B cell (primary cell): ENCODE measurements around the gene GNG7. TPM values are rescaled to one million over a fixed set of nuclear protein-coding genes. Genes with fewer than 3 reads are reported as not detected.

Experiments
- ATAC-seq: fragments of 200-7000 bp; cut with Tn5 transposase; one replicate; pipeline ENCODE4 v1.10.0; 2021; ENCODE audit warnings: low read depth, mild to moderate bottlenecking, moderate number of reproducible peaks, moderate library complexity
- CTCF ChIA-PET: fragments of 350-600 bp; sonication (Branson Sonifier 250); formaldehyde crosslinking; loops from one replicate; lab custom pipeline; 2021; ENCODE audit warnings: antibody characterized with exemption, inconsistent platforms; lab: Charles Lee
- POLR2A ChIA-PET: fragments of 350-600 bp; sonication (Branson Sonifier 250); formaldehyde crosslinking; loops from one replicate; lab custom pipeline; 2021; ENCODE audit warnings: antibody characterized with exemption; lab: Charles Lee
- DNase-seq: peaks from one replicate; pipeline ENCODE4 v3.0.0; 2013
- H2AFZ ChIP-seq: 2 replicates; pipeline ENCODE4 v1.6.1; 2012; ENCODE audit warnings: mild to moderate bottlenecking, low read depth, low read length; ENCODE audit not compliant: insufficient read depth, poor library complexity, severe bottlenecking
- H3K27ac ChIP-seq, 2 donors: 1 replicate in 1 of 2; 2 replicates in 1 of 2; pipeline ENCODE4 v1.5.1; 2012 to 2013; ENCODE audit warnings: low read length in 2 of 2, mild to moderate bottlenecking in 2 of 2, moderate library complexity in 1 of 2
- H3K27me3 ChIP-seq, 4 experiments: fragments of 200-600 bp in 1 of 4; sonication (generic) in 1 of 4; replicated peaks in 1 of 4; 1 replicate in 2 of 4; 2 replicates in 2 of 4; pipeline versions ENCODE4 v1.6.1 to v1.7.0; 2013 to 2016; ENCODE audit warnings: low read length in 3 of 4, mild to moderate bottlenecking in 2 of 4, mixed read lengths in 1 of 4, moderate library complexity in 1 of 4; ENCODE audit not compliant: insufficient read depth in 4 of 4, control insufficient read depth in 3 of 4; ENCODE audit errors: control extremely low read depth in 1 of 4
- H3K36me3 ChIP-seq, 2 experiments: replicated peaks in 1 of 2; 1 replicate in 1 of 2; 2 replicates in 1 of 2; pipeline versions ENCODE4 v1.6.1 to v1.7.1; 2013; ENCODE audit warnings: low read length in 1 of 2; ENCODE audit not compliant: insufficient read depth in 2 of 2, control insufficient read depth in 1 of 2; ENCODE audit errors: control extremely low read depth in 1 of 2, extremely low read depth in 1 of 2
- H3K4me1 ChIP-seq, 2 donors: fragments of 200-600 bp in 1 of 2; sonication (generic) in 1 of 2; 1 replicate in 1 of 2; 2 replicates in 1 of 2; pipeline versions ENCODE4 v1.5.1 to v1.6.1; 2013 to 2017; ENCODE audit warnings: low read length in 2 of 2; ENCODE audit not compliant: control insufficient read depth in 2 of 2, insufficient read depth in 2 of 2
- H3K4me2 ChIP-seq: replicated peaks from 2 replicates; pipeline ENCODE3; 2012; ENCODE audit warnings: mild to moderate bottlenecking, low read depth, low read length; ENCODE audit not compliant: poor library complexity, severe bottlenecking
- H3K4me3 ChIP-seq, 5 experiments: fragments of 200-600 bp in 1 of 5; sonication (generic) in 1 of 5; 1 replicate in 3 of 5; 2 replicates in 2 of 5; pipeline versions ENCODE4 v1.5.1 to v1.7.0; 2011 to 2016; ENCODE audit warnings: low read length in 4 of 5, mild to moderate bottlenecking in 4 of 5, low read depth in 2 of 5, control low read depth in 1 of 5, moderate library complexity in 1 of 5; ENCODE audit not compliant: insufficient read depth in 1 of 5; ENCODE audit errors: control extremely low read depth in 1 of 5, extremely low read depth in 1 of 5
- H3K79me2 ChIP-seq: fragments of 200-600 bp; sonication (generic); one replicate; pipeline ENCODE4 v1.6.0; 2016; ENCODE audit warnings: low read length; ENCODE audit not compliant: control insufficient read depth, insufficient read depth
- H3K9ac ChIP-seq: fragments of 200-600 bp; sonication (generic); 2 replicates; pipeline ENCODE4 v1.6.1; 2017; ENCODE audit warnings: mild to moderate bottlenecking, low read length, moderate library complexity
- H3K9me3 ChIP-seq, 3 donors: one replicate each; pipeline versions ENCODE4 v1.6.1 to v1.7.1; 2013; ENCODE audit warnings: low read length in 2 of 3; ENCODE audit not compliant: control insufficient read depth in 2 of 3, insufficient read depth in 1 of 3; ENCODE audit errors: control extremely low read depth in 1 of 3
- H4K20me1 ChIP-seq: 2 replicates; pipeline ENCODE4 v1.6.0; 2012; ENCODE audit warnings: mild to moderate bottlenecking, low read length; ENCODE audit not compliant: insufficient read depth, control insufficient read depth, poor library complexity, severe bottlenecking
- H3K27ac Mint-ChIP-seq: one replicate; pipeline ENCODE4 v1.8.0; 2021; ENCODE audit warnings: mixed read lengths
- H3K27me3 Mint-ChIP-seq: one replicate; pipeline ENCODE4 v1.8.0; 2021; ENCODE audit warnings: mixed read lengths
- H3K4me1 Mint-ChIP-seq: one replicate; pipeline ENCODE4 v1.8.0; 2021; ENCODE audit warnings: mixed read lengths
- H3K4me3 Mint-ChIP-seq: one replicate; pipeline ENCODE4 v1.8.0; 2021; ENCODE audit warnings: mixed read lengths
- H3K9me3 Mint-ChIP-seq: one replicate; pipeline ENCODE4 v1.8.0; 2022; ENCODE audit warnings: mixed read lengths; ENCODE audit not compliant: insufficient read depth
- EZH2 ChIP-seq: IDR thresholded peaks from 2 replicates; pipeline ENCODE4 v1.6.1; 2012; ENCODE audit warnings: borderline replicate concordance, low read depth, mild to moderate bottlenecking, moderate library complexity, low read length; ENCODE audit not compliant: insufficient read depth, poor library complexity, severe bottlenecking
- WGBS: methylation state at CpG from one replicate; pipeline ENCODE4 v1.1.5; 2013; ENCODE audit warnings: missing lambda C conversion rate; ENCODE audit not compliant: insufficient coverage; 5-methylcytosine and 5-hydroxymethylcytosine counted together
- intact Hi-C: fragments of 100-400 bp; cut with micrococcal nuclease; formaldehyde crosslinking; loops from one replicate; pipeline ENCODE4 v1.10.0; 2022
- polyA plus RNA-seq: library from polyadenylated mRNA; depleted of rRNA; stranded (reverse); fragments of >200 nt; gene quantifications from 2 replicates; pipeline ENCODE4 v1.2.3, GENCODE V29; 2012
- total RNA-seq, 2 donors: library from RNA; stranded (reverse); fragments of 120-200 nt in 1 of 2; gene quantifications; 1 replicate in 1 of 2; 2 replicates in 1 of 2; pipeline versions ENCODE4 v1.2.3 to v1.2.4, GENCODE V29; 2013 to 2022
- TF ChIP-seq, protein P1 (sequence below): fragments of 200-600 bp; IDR thresholded peaks from one replicate; pipeline ENCODE4 v1.8.0; 2022; ENCODE audit warnings: antibody characterized with exemption, mild to moderate bottlenecking

Gene GNG7
- total and polyA plus RNA-seq, 2 donors (not counting 1 experiment from before 2014, with no cell fraction given), result 76.3 to 153 TPM

DNA sequence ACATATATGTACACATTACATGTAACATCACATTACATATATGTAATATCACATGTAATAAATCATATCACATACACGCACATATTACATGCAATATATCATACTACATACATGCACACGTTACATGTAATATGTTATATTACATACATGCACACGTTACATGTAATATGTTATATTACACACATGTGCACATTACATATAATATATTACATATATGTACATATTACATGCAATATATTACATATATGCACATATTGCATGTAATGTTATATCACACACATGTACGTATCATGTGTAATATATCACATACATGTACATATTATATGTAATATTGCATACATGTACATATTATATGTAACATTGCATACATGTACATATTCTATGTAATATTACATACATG is 149.0 kb downstream of the GNG7 start:
- Histone ChIP-seq H3K36me3 (peaks cover 0 to 40% of the 10 kb centered on the region in 2 experiments), H3K4me3 (no peak overlapping the region), H3K79me2 (peaks cover 65% of the 10 kb centered on the region), H3K4me1 (peaks cover 8 to 15% of the 10 kb centered on the region in 2 donors), H3K4me2 (peak overlapping the region; percentile 76), H3K9ac (no peak overlapping the region), H3K9me3 (peaks cover 0 to 7% (median 0%) of the 10 kb centered on the region in 3 donors), H3K27me3 (no peaks in the 10 kb centered on the region), H4K20me1 (peaks cover 71% of the 10 kb centered on the region), H3K27ac (no peak overlapping the region), H2AFZ (no peak overlapping the region)
- H3K4me1 Mint-ChIP-seq, result peaks cover 23% of the 10 kb centered on the region
- ChIA-PET CTCF (interaction anchor here (0.7 to 5.3 kb wide), 6 partner anchors 8 to 83 kb away, joined by 3 to 26 read pairs (median 10); partner anchors contain the start of gene GADD45B), POLR2A (interaction anchor here (0.6 to 2.3 kb wide), 4 partner anchors 10 to 78 kb away, joined by 3 to 14 read pairs (median 7); partner anchors contain the start of gene GADD45B)
- DNase-seq, result no peak
- no peak overlapping the region for H3K27ac Mint-ChIP-seq
- no peaks in the 10 kb centered on the region for H3K27me3 Mint-ChIP-seq
- WGBS, result no CpG with 5 or more reads among the region's 4 CpGs
- H3K9me3 Mint-ChIP-seq, result no peaks in the 10 kb centered on the region
- intact Hi-C loops, result loop anchor here (1.0 kb wide), 2 partner anchors 9 to 79 kb away; no protein-coding TSS in a partner anchor
- TF ChIP-seq EZH2, result no peak
- TF ChIP-seq, protein P1, sequence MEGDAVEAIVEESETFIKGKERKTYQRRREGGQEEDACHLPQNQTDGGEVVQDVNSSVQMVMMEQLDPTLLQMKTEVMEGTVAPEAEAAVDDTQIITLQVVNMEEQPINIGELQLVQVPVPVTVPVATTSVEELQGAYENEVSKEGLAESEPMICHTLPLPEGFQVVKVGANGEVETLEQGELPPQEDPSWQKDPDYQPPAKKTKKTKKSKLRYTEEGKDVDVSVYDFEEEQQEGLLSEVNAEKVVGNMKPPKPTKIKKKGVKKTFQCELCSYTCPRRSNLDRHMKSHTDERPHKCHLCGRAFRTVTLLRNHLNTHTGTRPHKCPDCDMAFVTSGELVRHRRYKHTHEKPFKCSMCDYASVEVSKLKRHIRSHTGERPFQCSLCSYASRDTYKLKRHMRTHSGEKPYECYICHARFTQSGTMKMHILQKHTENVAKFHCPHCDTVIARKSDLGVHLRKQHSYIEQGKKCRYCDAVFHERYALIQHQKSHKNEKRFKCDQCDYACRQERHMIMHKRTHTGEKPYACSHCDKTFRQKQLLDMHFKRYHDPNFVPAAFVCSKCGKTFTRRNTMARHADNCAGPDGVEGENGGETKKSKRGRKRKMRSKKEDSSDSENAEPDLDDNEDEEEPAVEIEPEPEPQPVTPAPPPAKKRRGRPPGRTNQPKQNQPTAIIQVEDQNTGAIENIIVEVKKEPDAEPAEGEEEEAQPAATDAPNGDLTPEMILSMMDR, result no peak
- no peak for ATAC-seq
- no peak overlapping the region for H3K4me3 Mint-ChIP-seq

DNA sequence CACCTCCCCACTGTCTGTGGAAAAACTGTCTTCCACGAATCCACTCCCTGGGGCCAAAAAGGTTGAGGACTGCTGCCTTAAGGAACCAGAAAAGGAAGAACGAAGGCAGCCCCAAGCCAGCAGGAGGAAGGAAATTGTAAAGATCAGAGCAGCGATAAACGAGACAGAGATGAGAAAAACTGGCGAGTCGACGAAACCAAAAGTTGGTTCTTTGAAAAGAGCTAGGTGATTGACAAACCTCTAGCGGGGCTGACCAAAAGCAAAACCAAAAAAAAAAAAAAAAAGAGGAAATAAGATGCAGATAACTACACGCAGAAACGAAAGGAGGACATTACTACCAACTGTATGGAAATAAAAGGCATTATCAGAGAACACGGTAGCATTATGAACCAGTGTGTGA is 149.6 kb downstream of the GNG7 start:
- intact Hi-C loops, result loop anchor here (1.0 kb wide), 2 partner anchors 9 to 79 kb away; no protein-coding TSS in a partner anchor
- peaks cover 0 to 7% (median 0%) of the 10 kb centered on the region in 3 donors for H3K9me3 ChIP-seq
- H3K4me1 ChIP-seq, result peaks cover 8 to 15% of the 10 kb centered on the region in 2 donors
- no peaks in the 10 kb centered on the region for H3K27me3 ChIP-seq
- H3K4me1 Mint-ChIP-seq, result peaks cover 23% of the 10 kb centered on the region
- peaks cover 0 to 40% of the 10 kb centered on the region in 2 experiments for H3K36me3 ChIP-seq
- ATAC-seq, result peak; percentile 92
- H3K27me3 Mint-ChIP-seq, result no peaks in the 10 kb centered on the region
- peak overlapping the region; percentile 76 for H3K4me2 ChIP-seq
- H3K4me3 ChIP-seq, result peak overlapping the region in 3 of 5 experiments; percentile 21 to 55 (median 29)
- DNase-seq, result peak; percentile 88
- peak overlapping the region; percentile 63 for H2AFZ ChIP-seq
- ChIA-PET CTCF (interaction anchor here (0.6 to 5.3 kb wide), 8 partner anchors 9 to 1526 kb away, joined by 3 to 26 read pairs (median 6); partner anchors contain the start of genes GADD45B and ZNF555), POLR2A (interaction anchor here (0.5 to 2.3 kb wide), 15 partner anchors 9 to 1220 kb away, joined by 3 to 14 read pairs (median 6); partner anchors contain the start of gene GADD45B)
- H3K27ac Mint-ChIP-seq, result peak overlapping the region; percentile 69
- no peaks in the 10 kb centered on the region for H3K9me3 Mint-ChIP-seq
- H3K79me2 ChIP-seq, result peaks cover 65% of the 10 kb centered on the region
- H3K9ac ChIP-seq, result peak overlapping the region; percentile 27
- H4K20me1 ChIP-seq, result peaks cover 71% of the 10 kb centered on the region
- H3K4me3 Mint-ChIP-seq, result peak overlapping the region; percentile 75
- peak overlapping the region; percentile 46 to 73 for H3K27ac ChIP-seq
- no peak for TF ChIP-seq EZH2
- WGBS, result 0% methylated on average over 6 of the region's 11 CpGs
